ENCODE results near the gene PRKCI. TPM values are rescaled to one million over a fixed set of nuclear protein-coding genes. Genes with fewer than 3 reads are reported as not detected.

PRKCI gene
- total RNA-seq, 1 experiment from 2014 or later, result 39.5 TPM

- H3K79me2 ChIP-seq (ENCODE audit: low read length), result peaks cover 69% of the 10 kb centered on the region
- no peak overlapping the region for H3K27ac ChIP-seq (ENCODE audit: low read length)
- H3K4me3 ChIP-seq (ENCODE audit: low read length), result no peak overlapping the region
- no peak overlapping the region for H3K9ac ChIP-seq (ENCODE audit: low read length)
- H3K27me3 ChIP-seq (ENCODE audit: low read length), result no peaks in the 10 kb centered on the region
- H3K9me3 ChIP-seq (ENCODE audit: low read length), result no peaks in the 10 kb centered on the region
- DNase-seq, result no peak
- H4K20me1 ChIP-seq (ENCODE audit: low read length), result 0 out of 2 replicates have a peak, but pooled peaks cover 6% of the 10 kb centered on the region
- no TSS peak for BruUV-seq (replicated peaks)
- H3K9me2 ChIP-seq (replicated peaks; ENCODE audit: low read length), result no peaks in the 10 kb centered on the region
- no peak overlapping the region for H2AFZ ChIP-seq (ENCODE audit: low read length)
- intact Hi-C loops (cut with micrococcal nuclease), result no loop called here
- CTCF ChIA-PET, result no interaction called here
- H3K4me1 ChIP-seq (ENCODE audit: insufficient read depth, low read length), result peaks cover 13% of the 10 kb centered on the region
- POLR2A ChIA-PET (ENCODE audit: unreplicated experiment), result no interaction called here
- no peak for TF ChIP-seq CTCF (conservative IDR thresholded peaks at IDR 0.05; ENCODE audit: low read depth, low read length)
- H3K36me3 ChIP-seq (ENCODE audit: low read depth, low read length), result peaks cover 5% of the 10 kb centered on the region
- no peaks in the 10 kb centered on the region for H3F3A ChIP-seq (ENCODE audit: low read length, unreplicated experiment)
- ATAC-seq, result no peak
- H3K4me2 ChIP-seq (ENCODE audit: low read length), result no peak overlapping the region
Measured at GRCh38 chr3:170232266-170232665, 10.0 kb downstream of the PRKCI start.

- no peaks in the 10 kb centered on the region for H3K27me3 ChIP-seq (ENCODE audit: low read length)
- no peaks in the 10 kb centered on the region for H3K9me2 ChIP-seq (replicated peaks; ENCODE audit: low read length)
- 0 out of 2 replicates have a peak, but pooled peaks cover 6% of the 10 kb centered on the region for H4K20me1 ChIP-seq (ENCODE audit: low read length)
- no peaks in the 10 kb centered on the region for H3K9me3 ChIP-seq (ENCODE audit: low read length)
- peaks cover 56% of the 10 kb centered on the region for H3K79me2 ChIP-seq (ENCODE audit: low read length)
- H3K36me3 ChIP-seq (ENCODE audit: low read depth, low read length), result peaks cover 10% of the 10 kb centered on the region
- TF ChIP-seq CTCF (conservative IDR thresholded peaks at IDR 0.05; ENCODE audit: low read depth, low read length) (no peak), EZH2 (IDR thresholded peaks at IDR 0.05; ENCODE audit: low read length, unreplicated experiment) (no peak), EZH2phosphoT487 (IDR thresholded peaks at IDR 0.05; ENCODE audit: borderline replicate concordance, low read length) (no peak)
- H3F3A ChIP-seq (ENCODE audit: low read length, unreplicated experiment), result no peaks in the 10 kb centered on the region
- no peak overlapping the region for H3K27ac ChIP-seq (ENCODE audit: low read length)
- POLR2A ChIA-PET (ENCODE audit: unreplicated experiment), result no interaction called here
- DNase-seq (peak; percentile 27), ATAC-seq (no peak)
- no peak overlapping the region for H3K4me2 ChIP-seq (ENCODE audit: low read length)
- no TSS peak for BruUV-seq (replicated peaks)
- H3K4me3 ChIP-seq (ENCODE audit: low read length), result no peak overlapping the region
- H2AFZ ChIP-seq (ENCODE audit: low read length), result no peak overlapping the region
- intact Hi-C loops (cut with micrococcal nuclease), result no loop called here
- 0 out of 2 replicates have a peak, but pooled peaks cover 4% of the 10 kb centered on the region for H3K4me1 ChIP-seq (ENCODE audit: insufficient read depth, low read length)
- CTCF ChIA-PET, result no interaction called here
- no peak overlapping the region for H3K9ac ChIP-seq (ENCODE audit: low read length)
Measured at GRCh38 chr3:170233530-170233929, 11.3 kb downstream of the PRKCI start.

- H3K9ac ChIP-seq (ENCODE audit: low read length), result no peak overlapping the region
- peaks cover 10% of the 10 kb centered on the region for H3K36me3 ChIP-seq (ENCODE audit: low read depth, low read length)
- no peaks in the 10 kb centered on the region for H3K27me3 ChIP-seq (ENCODE audit: low read length)
- H3K4me2 ChIP-seq (ENCODE audit: low read length), result no peak overlapping the region
- CTCF ChIA-PET, result no interaction called here
- H4K20me1 ChIP-seq (ENCODE audit: low read length), result no peaks in the 10 kb centered on the region
- H3K9me3 ChIP-seq (ENCODE audit: low read length), result no peaks in the 10 kb centered on the region
- no peak overlapping the region for H3K4me3 ChIP-seq (ENCODE audit: low read length)
- peaks cover under 1% of the 10 kb centered on the region; the same call in 1 of the 2 replicates for H3K79me2 ChIP-seq (ENCODE audit: low read length)
- POLR2A ChIA-PET (ENCODE audit: unreplicated experiment), result no interaction called here
- no peak for TF ChIP-seq EZH2phosphoT487 (IDR thresholded peaks at IDR 0.05; ENCODE audit: borderline replicate concordance, low read length)
- TF ChIP-seq CTCF (conservative IDR thresholded peaks at IDR 0.05; ENCODE audit: low read depth, low read length), result no peak
- no peak for TF ChIP-seq EZH2 (IDR thresholded peaks at IDR 0.05; ENCODE audit: low read length, unreplicated experiment)
- DNase-seq (no peak), ATAC-seq (no peak)
- peaks cover 18% of the 10 kb centered on the region for H3K4me1 ChIP-seq (ENCODE audit: insufficient read depth, low read length)
- no TSS peak for BruUV-seq (replicated peaks)
- H3F3A ChIP-seq (ENCODE audit: low read length, unreplicated experiment), result no peaks in the 10 kb centered on the region
- H2AFZ ChIP-seq (ENCODE audit: low read length), result no peak overlapping the region
- H3K9me2 ChIP-seq (replicated peaks; ENCODE audit: low read length), result no peaks in the 10 kb centered on the region
- no peak overlapping the region for H3K27ac ChIP-seq (ENCODE audit: low read length)
- intact Hi-C loops (cut with micrococcal nuclease), result no loop called here
Measured at GRCh38 chr3:170240142-170240541, 17.9 kb downstream of the PRKCI start.
